ENCODE results near the gene P2RY4. TPM values are rescaled to one million over a fixed set of nuclear protein-coding genes. Genes with fewer than 3 reads are reported as not detected.
"Not testable (repeated sequence)": the region's sequence is repeated elsewhere in the genome, so short reads cannot be mapped to it uniquely, and the experiment has no call there.

Gene P2RY4
- total RNA-seq, 1 donor from 2014 or later: 0.55 TPM

GRCh38 chrX:70262952-70263567, 3.1 kb upstream of the P2RY4 start:
- intact Hi-C loops (cut with micrococcal nuclease): loop anchor here (1.0 kb wide), 1 partner anchor 66 kb away; no protein-coding TSS in a partner anchor
- no peaks in the 10 kb centered on the region for H3K36me3 Mint-ChIP-seq (ENCODE audit: low read depth)

GRCh38 chrX:70257423-70258288, 2.3 kb downstream of the P2RY4 start:
- H3K27me3 Mint-ChIP-seq (ENCODE audit: low read depth): no peaks in the 10 kb centered on the region
- no peaks in the 10 kb centered on the region for H3K9me3 Mint-ChIP-seq
- peaks cover 18% of the 10 kb centered on the region for H3K4me1 Mint-ChIP-seq (ENCODE audit: low read depth)
- no peak overlapping the region for H3K27ac Mint-ChIP-seq
- DNase-seq (ENCODE audit: low spot score): no peak
- no peak overlapping the region for H3K4me3 Mint-ChIP-seq (ENCODE audit: low read depth)
- H3K36me3 Mint-ChIP-seq (ENCODE audit: low read depth): no peaks in the 10 kb centered on the region
- intact Hi-C loops (cut with micrococcal nuclease): no loop called here

More at GRCh38 chrX:70262952-70263567, 3.1 kb upstream of the P2RY4 start:
- no peak overlapping the region for H3K27ac Mint-ChIP-seq
- H3K4me3 Mint-ChIP-seq (ENCODE audit: low read depth): no peak overlapping the region
- H3K4me1 Mint-ChIP-seq (ENCODE audit: low read depth): no peaks in the 10 kb centered on the region
- no peaks in the 10 kb centered on the region for H3K9me3 Mint-ChIP-seq
- no peaks in the 10 kb centered on the region for H3K27me3 Mint-ChIP-seq (ENCODE audit: low read depth)
- DNase-seq (ENCODE audit: low spot score): peak; percentile 9

- intact Hi-C loops (cut with micrococcal nuclease): no loop called here
- Mint-ChIP-seq H3K4me3 (ENCODE audit: low read depth) (no peak overlapping the region), H3K9me3 (no peaks in the 10 kb centered on the region), H3K36me3 (ENCODE audit: low read depth) (no peaks in the 10 kb centered on the region), H3K4me1 (ENCODE audit: low read depth) (peaks cover 18% of the 10 kb centered on the region), H3K27me3 (ENCODE audit: low read depth) (no peaks in the 10 kb centered on the region), H3K27ac (no peak overlapping the region)
- no peak for DNase-seq (ENCODE audit: low spot score)
These were observed 4.6 kb downstream of the P2RY4 start for GRCh38 chrX:70255452-70255851.

- Mint-ChIP-seq H3K9me3 (no peaks in the 10 kb centered on the region), H3K27ac (no peak overlapping the region), H3K4me3 (ENCODE audit: low read depth) (no peak overlapping the region), H3K4me1 (ENCODE audit: low read depth) (peaks cover 18% of the 10 kb centered on the region), H3K27me3 (ENCODE audit: low read depth) (no peaks in the 10 kb centered on the region), H3K36me3 (ENCODE audit: low read depth) (no peaks in the 10 kb centered on the region)
- DNase-seq (ENCODE audit: low spot score): no peak
- intact Hi-C loops (cut with micrococcal nuclease): no loop called here
These were observed 5.1 kb downstream of the P2RY4 start for GRCh38 chrX:70254909-70255308.

GRCh38 chrX:70254063-70254400, 6.0 kb downstream of the P2RY4 start:
- Mint-ChIP-seq H3K27me3 (ENCODE audit: low read depth) (no peaks in the 10 kb centered on the region), H3K36me3 (ENCODE audit: low read depth) (no peaks in the 10 kb centered on the region), H3K4me1 (ENCODE audit: low read depth) (peaks cover 18% of the 10 kb centered on the region), H3K9me3 (no peaks in the 10 kb centered on the region), H3K27ac (peak overlapping the region; percentile 57), H3K4me3 (ENCODE audit: low read depth) (no peak overlapping the region)
- intact Hi-C loops (cut with micrococcal nuclease): no loop called here
- no peak for DNase-seq (ENCODE audit: low spot score)

GRCh38 chrX:70253377-70254062, 6.5 kb downstream of the P2RY4 start:
- Mint-ChIP-seq H3K4me3 (ENCODE audit: low read depth) (no peak overlapping the region), H3K27me3 (ENCODE audit: low read depth) (no peaks in the 10 kb centered on the region), H3K4me1 (ENCODE audit: low read depth) (peaks cover 18% of the 10 kb centered on the region), H3K9me3 (no peaks in the 10 kb centered on the region), H3K36me3 (ENCODE audit: low read depth) (no peaks in the 10 kb centered on the region), H3K27ac (peak overlapping the region; percentile 57)
- intact Hi-C loops (cut with micrococcal nuclease): no loop called here
- DNase-seq (ENCODE audit: low spot score): no peak

GRCh38 chrX:70252491-70252890, 7.5 kb downstream of the P2RY4 start:
- H3K9me3 Mint-ChIP-seq: no peaks in the 10 kb centered on the region
- H3K4me3 Mint-ChIP-seq (ENCODE audit: low read depth): no peak overlapping the region
- H3K27ac Mint-ChIP-seq: no peak overlapping the region
- intact Hi-C loops (cut with micrococcal nuclease): no loop called here
- H3K27me3 Mint-ChIP-seq (ENCODE audit: low read depth): no peaks in the 10 kb centered on the region
- H3K36me3 Mint-ChIP-seq (ENCODE audit: low read depth): no peaks in the 10 kb centered on the region
- no peak for DNase-seq (ENCODE audit: low spot score)
- H3K4me1 Mint-ChIP-seq (ENCODE audit: low read depth): peaks cover 18% of the 10 kb centered on the region

GRCh38 chrX:70247252-70247651, 12.8 kb downstream of the P2RY4 start:
- Mint-ChIP-seq H3K4me3 (ENCODE audit: low read depth) (no peak overlapping the region), H3K9me3 (no peaks in the 10 kb centered on the region), H3K36me3 (ENCODE audit: low read depth) (no peaks in the 10 kb centered on the region), H3K27ac (no peak overlapping the region), H3K4me1 (ENCODE audit: low read depth) (no peaks in the 10 kb centered on the region), H3K27me3 (ENCODE audit: low read depth) (no peaks in the 10 kb centered on the region)
- intact Hi-C loops (cut with micrococcal nuclease): no loop called here
- no peak for DNase-seq (ENCODE audit: low spot score)

GRCh38 chrX:70244881-70245280, 15.1 kb downstream of the P2RY4 start:
- Mint-ChIP-seq H3K4me3 (ENCODE audit: low read depth) (no peak overlapping the region), H3K27me3 (ENCODE audit: low read depth) (no peaks in the 10 kb centered on the region), H3K27ac (no peak overlapping the region), H3K4me1 (ENCODE audit: low read depth) (no peaks in the 10 kb centered on the region), H3K9me3 (no peaks in the 10 kb centered on the region), H3K36me3 (ENCODE audit: low read depth) (no peaks in the 10 kb centered on the region)
- no peak for DNase-seq (ENCODE audit: low spot score)
- intact Hi-C loops (cut with micrococcal nuclease): no loop called here

GRCh38 chrX:70243601-70244000, 16.4 kb downstream of the P2RY4 start:
- not testable (repeated sequence) for H3K4me1 Mint-ChIP-seq (ENCODE audit: low read depth); H3K27ac Mint-ChIP-seq

GRCh38 chrX:70241501-70241900, 18.5 kb downstream of the P2RY4 start:
- Mint-ChIP-seq H3K36me3 (ENCODE audit: low read depth) (no peaks in the 10 kb centered on the region), H3K27me3 (ENCODE audit: low read depth) (no peaks in the 10 kb centered on the region), H3K27ac (no peak overlapping the region), H3K4me1 (ENCODE audit: low read depth) (peaks cover 1% of the 10 kb centered on the region), H3K4me3 (ENCODE audit: low read depth) (no peak overlapping the region), H3K9me3 (no peaks in the 10 kb centered on the region)
- no peak for DNase-seq (ENCODE audit: low spot score)
- intact Hi-C loops (cut with micrococcal nuclease): no loop called here

More at GRCh38 chrX:70243601-70244000, 16.4 kb downstream of the P2RY4 start:
- H3K27me3 Mint-ChIP-seq (ENCODE audit: low read depth); H3K4me3 Mint-ChIP-seq (ENCODE audit: low read depth); intact Hi-C loops (cut with micrococcal nuclease); H3K36me3 Mint-ChIP-seq (ENCODE audit: low read depth); H3K9me3 Mint-ChIP-seq; DNase-seq (ENCODE audit: low spot score): not testable (repeated sequence)

- H3K9me3 Mint-ChIP-seq: no peaks in the 10 kb centered on the region
- H3K36me3 Mint-ChIP-seq (ENCODE audit: low read depth): no peaks in the 10 kb centered on the region
- peaks cover 1% of the 10 kb centered on the region for H3K4me1 Mint-ChIP-seq (ENCODE audit: low read depth)
- no peak overlapping the region for H3K4me3 Mint-ChIP-seq (ENCODE audit: low read depth)
- intact Hi-C loops (cut with micrococcal nuclease): no loop called here
- no peaks in the 10 kb centered on the region for H3K27me3 Mint-ChIP-seq (ENCODE audit: low read depth)
- no peak overlapping the region for H3K27ac Mint-ChIP-seq
- no peak for DNase-seq (ENCODE audit: low spot score)
These were observed 19.3 kb downstream of the P2RY4 start for GRCh38 chrX:70240751-70241150.

GRCh38 chrX:70234355-70234754, 25.6 kb downstream of the P2RY4 start, which contains the start of gene AWAT1:
AWAT1 (plus strand) TSS chrX:70234655; CDS start chrX:70234696, 41 bp downstream.
- no peaks in the 10 kb centered on the region for H3K9me3 Mint-ChIP-seq
- no peak for DNase-seq (ENCODE audit: low spot score)
- no peaks in the 10 kb centered on the region for H3K36me3 Mint-ChIP-seq (ENCODE audit: low read depth)
- peak within 1 kb of the TSS; percentile 46 for H3K27ac Mint-ChIP-seq
- peaks cover 18% of the 10 kb centered on the region for H3K4me1 Mint-ChIP-seq (ENCODE audit: low read depth)
- intact Hi-C loops (cut with micrococcal nuclease): no loop called here
- H3K27me3 Mint-ChIP-seq (ENCODE audit: low read depth): no peaks in the 10 kb centered on the region
- no peak within 1 kb of the TSS for H3K4me3 Mint-ChIP-seq (ENCODE audit: low read depth)
